ENCODE data around the gene NTMT1. TPM values are rescaled to one million over a fixed set of nuclear protein-coding genes. Genes with fewer than 3 reads are reported as not detected.

NTMT1 gene
- total RNA-seq, 1 experiment from 2014 or later, result 99.2 TPM

DNA sequence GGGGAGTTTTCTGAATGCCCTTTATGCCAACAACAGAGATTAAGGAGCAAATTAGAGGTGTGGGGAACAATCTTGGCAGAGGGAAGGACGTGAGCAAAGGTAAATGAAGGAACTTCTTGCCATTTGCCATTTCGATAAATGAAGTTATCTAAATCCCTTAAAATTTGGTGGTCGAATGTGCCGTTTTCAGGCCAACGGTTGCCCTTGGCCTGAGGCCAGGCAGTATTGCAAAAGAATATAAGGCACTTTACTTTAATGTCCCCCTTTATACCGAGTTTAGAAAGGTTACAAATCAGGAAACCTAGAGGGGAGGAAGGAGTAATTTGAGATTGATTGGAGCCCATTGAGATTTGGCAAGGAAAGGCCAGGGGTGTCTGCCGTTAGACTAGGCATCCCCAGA, 31.3 kb upstream of the NTMT1 start:
- DNase-seq, result no peak
- H3K27me3 ChIP-seq, result no peaks in the 10 kb centered on the region
- no peaks in the 10 kb centered on the region for H3K36me3 ChIP-seq
- no peak overlapping the region for H3K4me3 ChIP-seq
- H3K9me3 ChIP-seq, result no peaks in the 10 kb centered on the region

DNA sequence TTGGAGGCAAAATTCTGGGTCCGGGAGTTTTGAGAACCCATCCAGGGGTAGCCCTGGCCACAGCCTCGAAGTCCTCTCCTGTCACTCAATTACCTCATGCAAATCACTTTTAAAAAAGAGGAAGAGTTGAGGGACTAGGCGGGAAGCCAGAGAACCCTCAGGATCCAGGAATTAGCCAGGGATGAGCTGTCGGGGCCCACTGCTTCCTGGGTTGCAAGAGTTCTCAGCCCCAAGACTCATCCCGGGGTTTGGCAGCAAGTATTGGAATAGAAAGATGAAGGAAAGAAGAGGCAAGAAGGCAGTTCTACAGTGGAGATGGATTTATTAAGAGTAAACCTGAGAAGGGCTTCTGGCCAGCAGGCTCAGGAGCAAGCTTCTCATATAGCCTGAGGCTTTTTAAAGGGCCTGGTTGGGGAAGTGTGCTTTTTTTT, 30.6 kb upstream of the NTMT1 start:
- Histone ChIP-seq H3K27me3 (no peaks in the 10 kb centered on the region), H3K4me3 (no peak overlapping the region), H3K36me3 (no peaks in the 10 kb centered on the region), H3K9me3 (no peaks in the 10 kb centered on the region)
- DNase-seq, result peak; percentile 76

DNA sequence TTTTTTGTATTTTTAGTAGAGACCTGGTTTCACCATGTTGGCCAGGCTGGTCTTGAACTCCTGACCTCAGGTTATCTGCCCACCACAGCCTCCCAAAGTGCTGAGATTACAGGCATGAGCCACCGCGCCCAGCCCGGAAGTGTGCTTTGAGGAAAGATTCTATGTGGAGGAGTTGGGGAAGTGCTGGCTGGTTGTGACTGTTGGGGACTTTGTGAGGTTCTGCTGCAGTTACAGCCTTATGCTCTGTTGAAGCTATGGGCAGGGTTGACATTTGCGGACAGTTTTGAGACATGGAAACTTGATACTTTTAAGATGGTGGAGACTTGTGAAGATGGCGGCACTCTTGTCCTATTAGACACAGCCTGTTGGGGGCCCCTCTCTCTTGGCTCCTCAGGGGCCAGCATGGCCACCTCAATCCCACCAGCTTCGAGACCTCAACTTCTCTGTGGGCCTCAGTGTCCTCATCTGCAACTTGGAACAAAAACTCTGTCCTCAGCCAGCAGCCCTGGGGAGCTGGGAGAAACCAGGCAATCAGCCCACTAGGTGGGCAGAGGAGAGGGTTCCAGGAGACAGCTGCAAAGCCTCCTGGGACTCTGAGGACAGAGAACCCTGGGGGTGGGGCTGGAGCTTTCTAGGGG, 29.9 kb upstream of the NTMT1 start:
- no peak overlapping the region for H3K4me3 ChIP-seq
- no peaks in the 10 kb centered on the region for H3K27me3 ChIP-seq
- H3K9me3 ChIP-seq, result no peaks in the 10 kb centered on the region
- H3K36me3 ChIP-seq, result no peaks in the 10 kb centered on the region
- no peak for DNase-seq

DNA sequence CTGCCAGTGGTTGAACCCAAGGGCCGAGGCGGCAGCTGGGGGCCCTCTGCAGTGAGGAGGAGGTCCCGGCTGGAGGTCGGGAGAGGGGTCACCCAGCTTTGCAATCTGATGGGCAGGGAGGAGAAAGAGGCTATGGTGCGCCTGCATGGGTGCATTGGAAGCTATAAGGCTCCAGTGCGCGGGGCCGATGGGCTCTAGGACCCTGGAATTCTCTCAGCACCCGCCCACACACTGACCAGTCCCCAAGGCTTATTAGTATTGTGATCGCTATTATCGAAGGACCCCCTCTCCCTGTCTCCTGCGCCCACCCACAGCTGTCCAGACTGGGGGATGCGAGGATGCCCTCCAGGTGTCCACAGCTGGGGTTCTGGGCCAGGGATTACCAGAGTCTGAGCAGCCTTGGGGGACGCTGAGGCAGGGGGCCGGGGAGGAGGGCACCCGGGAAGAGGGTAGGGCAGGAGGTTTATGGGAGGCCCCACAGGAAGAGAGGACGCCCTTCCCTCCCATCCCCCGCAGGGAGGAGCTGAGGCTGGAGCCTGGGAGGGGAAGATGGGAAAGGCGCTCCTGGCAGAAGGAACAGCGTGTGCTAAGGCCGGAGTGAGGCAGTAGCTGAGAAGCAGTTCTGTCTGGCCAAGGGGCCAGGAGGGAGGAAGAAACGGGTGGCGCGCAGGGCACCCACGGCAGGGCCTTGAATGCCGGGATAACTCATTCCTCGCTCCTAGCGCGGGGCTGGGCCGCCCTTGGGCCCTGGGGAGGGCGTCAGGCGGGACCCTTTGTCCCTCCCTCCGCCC, 29.2 kb upstream of the NTMT1 start:
- Histone ChIP-seq H3K27me3 (no peaks in the 10 kb centered on the region), H3K4me3 (no peak overlapping the region), H3K9me3 (no peaks in the 10 kb centered on the region), H3K36me3 (no peaks in the 10 kb centered on the region)
- DNase-seq, result no peak

DNA sequence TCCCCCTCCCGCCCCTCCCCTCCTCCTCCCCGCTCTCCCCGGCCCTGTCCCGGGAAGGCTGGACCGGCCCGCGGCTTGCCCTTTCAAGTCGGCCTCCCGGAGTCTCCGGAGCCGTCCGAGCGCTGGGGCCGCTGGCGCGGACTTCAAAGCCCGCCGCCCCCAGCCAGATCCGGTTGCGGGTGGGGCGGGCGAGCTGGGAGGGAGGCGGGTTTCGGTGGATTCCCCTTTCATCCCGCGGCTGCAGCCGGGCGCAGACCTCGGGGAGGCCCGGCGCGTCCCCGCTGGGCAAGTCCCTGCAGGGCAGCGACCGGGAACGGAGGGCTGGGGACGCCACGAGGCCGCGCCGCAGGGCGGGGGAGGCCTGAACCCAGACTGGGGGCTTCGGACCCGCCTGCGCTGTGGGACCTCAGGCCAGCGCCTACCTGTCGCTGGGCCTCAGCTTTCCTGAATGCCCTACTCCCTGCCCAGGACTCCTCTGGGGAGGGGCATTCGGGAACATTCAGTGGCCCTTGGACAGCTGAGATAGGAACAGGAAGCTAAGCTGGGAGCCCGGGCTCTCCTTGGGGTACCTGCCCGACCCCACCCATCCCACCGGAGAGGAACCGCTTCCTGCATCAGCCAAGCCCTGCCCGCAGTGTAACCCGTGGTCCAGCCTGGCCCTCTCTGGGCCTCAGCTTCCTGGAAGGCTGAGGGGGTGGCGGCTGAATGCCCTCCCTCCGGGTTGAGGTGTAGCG, 28.4 kb upstream of the NTMT1 start:
- Histone ChIP-seq H3K36me3 (no peaks in the 10 kb centered on the region), H3K27me3 (no peaks in the 10 kb centered on the region), H3K4me3 (no peak overlapping the region), H3K9me3 (no peaks in the 10 kb centered on the region)
- DNase-seq, result no peak

DNA sequence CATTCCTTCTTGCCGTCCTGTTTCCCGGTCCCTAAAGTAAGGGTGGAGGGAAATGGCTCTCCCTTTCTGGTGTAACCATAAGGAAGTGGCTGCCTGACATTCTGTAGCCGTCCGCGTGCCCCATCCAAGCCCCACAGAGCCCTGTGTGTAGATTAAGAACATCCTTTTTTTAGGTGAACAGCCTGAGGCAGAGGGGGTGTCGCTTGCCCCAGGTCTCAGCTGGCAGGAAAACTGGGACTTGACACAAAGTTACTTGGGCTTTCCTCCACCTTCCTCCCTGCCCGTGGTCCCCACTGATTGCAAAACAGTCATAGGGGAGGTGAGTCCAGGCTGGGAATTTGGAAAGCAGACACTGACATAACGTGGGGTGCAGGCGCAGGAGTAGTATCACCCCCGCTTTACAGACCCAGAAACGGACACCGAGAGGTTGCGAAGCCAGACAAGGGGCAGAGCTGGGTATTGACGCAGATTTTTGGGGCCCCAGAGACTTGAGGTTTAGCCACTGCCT, 27.8 kb upstream of the NTMT1 start:
- no peak overlapping the region for H3K4me3 ChIP-seq
- H3K36me3 ChIP-seq, result no peaks in the 10 kb centered on the region
- H3K9me3 ChIP-seq, result no peaks in the 10 kb centered on the region
- H3K27me3 ChIP-seq, result no peaks in the 10 kb centered on the region
- no peak for DNase-seq

DNA sequence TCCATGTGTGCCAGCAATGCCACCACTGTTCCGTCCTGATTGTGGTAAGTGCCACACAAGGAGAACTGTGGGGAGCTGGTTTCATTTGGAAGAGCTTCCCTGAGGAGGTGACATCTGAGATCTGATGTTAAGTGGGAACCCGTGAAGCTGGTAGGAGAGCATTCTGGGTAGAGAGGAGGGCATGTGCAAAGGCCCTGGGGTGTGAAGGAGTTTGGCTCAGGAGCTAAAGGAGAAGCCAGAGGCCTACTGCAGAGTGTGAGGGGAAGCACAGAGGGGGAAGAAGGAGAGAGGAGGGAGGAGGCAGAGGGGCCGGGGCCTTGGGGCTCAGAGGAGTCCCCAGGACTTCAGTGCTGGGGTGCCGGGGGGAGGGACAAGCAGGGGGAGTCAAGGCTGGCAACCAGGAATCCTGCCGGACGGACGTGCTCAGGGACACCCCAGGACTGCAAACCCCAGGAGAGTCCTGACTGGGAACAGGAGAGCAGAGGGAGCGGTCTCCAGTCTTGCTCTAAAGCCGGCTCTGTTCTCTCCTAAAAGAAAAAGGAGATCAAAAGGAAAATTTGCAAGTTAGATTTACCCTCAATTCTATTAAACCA, 24.8 kb upstream of the NTMT1 start:
- Histone ChIP-seq H3K36me3 (no peaks in the 10 kb centered on the region), H3K9me3 (no peaks in the 10 kb centered on the region), H3K27me3 (no peaks in the 10 kb centered on the region), H3K4me3 (no peak overlapping the region)
- no peak for DNase-seq

DNA sequence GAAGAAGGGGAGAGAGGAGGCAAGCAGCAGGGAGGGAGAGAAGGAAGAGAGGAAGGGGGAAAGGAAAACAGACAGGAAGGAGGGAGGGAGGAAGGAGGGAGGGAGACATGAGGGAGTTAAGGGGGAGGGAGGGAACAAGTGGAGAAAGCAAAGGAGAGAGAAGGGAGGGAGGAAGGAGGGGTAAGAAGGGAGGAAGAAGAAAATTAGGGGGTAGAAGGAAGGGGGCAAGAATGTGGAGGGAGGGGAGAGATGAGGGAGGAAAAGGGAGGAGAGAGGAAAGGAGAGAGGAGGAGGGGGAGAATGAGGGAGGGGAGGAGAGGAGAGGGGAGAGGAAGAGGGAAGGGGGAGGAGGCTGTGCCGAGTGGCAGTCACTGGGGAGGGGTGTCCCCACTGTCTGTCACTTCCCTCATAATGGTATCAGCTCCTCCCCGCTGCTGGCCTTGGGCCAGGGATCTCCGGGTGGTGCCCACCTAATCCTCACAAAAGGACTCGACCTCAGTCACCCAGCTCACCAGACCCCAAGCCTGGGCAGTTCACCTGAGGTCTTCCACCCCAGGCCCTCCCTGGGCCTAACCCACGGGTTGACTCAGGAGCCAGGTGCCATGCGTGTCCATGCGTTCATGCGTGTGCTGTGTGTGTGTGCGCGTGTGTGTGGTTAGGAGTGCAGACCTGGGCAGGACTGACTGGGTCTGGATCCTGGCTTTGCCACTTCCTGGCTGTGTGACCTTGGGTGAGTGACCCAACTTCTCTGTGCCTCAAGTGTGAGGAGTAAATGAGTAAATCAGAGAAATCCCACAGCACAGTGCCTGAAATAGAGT, 23.2 kb upstream of the NTMT1 start:
- no peak for DNase-seq
- Histone ChIP-seq H3K4me3 (no peak overlapping the region), H3K36me3 (no peaks in the 10 kb centered on the region), H3K27me3 (no peaks in the 10 kb centered on the region), H3K9me3 (no peaks in the 10 kb centered on the region)

DNA sequence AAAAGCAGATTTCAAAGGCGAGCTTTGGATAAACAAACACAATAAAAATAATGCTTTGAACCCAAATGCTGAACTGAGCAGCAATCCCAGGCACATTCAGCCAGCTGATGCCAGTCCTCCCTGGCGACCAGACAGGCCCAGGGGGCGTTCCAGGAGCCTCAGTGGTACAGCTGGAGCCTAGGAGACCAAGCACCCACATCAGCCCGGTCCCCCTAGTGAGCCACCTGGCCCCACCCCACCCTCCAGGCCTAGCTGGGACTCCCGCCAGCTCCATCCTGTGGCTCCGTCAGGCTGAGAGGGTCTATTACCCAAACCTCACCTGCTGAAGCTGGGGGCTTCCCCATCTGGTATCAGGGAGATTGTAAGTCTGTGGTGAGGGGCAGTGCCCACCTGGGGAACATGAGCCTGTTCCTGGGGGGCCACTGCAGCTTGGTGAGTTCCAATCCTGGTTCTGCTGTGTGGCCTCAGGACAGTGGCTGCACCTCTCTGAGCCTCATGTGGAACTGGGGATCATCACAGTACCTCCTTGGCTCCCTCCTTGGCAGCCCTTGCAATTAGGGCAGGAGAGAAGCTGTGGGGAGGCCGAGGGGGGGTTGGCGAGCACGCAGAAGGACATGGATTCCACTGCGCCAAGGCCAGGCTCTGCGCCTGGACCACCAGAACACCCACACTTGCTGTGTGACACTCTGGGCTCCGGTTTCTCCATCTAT, 21.8 kb upstream of the NTMT1 start:
- Histone ChIP-seq H3K27me3 (no peaks in the 10 kb centered on the region), H3K4me3 (no peak overlapping the region), H3K36me3 (no peaks in the 10 kb centered on the region), H3K9me3 (no peaks in the 10 kb centered on the region)
- DNase-seq, result no peak

DNA sequence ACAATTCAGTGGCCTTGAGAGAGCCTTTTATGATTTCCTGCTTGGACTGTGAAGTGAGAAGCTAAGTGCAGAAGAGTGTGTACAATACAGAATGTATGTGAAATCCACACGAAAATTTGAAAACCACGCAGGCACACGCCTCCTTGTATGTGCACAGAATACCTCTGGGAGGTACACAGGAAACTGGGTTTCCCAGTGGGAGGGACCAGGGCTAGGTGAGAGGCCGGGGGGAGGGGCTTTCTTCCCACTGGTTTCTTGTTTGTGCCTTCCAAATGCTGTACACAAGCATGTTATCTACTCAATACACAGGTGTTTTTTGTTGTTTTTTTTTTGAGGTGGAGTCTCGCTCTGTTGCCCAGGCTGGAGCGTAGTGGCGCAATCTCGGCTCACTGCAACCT, 21.2 kb upstream of the NTMT1 start:
- no peak overlapping the region for H3K4me3 ChIP-seq
- H3K27me3 ChIP-seq, result no peaks in the 10 kb centered on the region
- H3K36me3 ChIP-seq, result no peaks in the 10 kb centered on the region
- H3K9me3 ChIP-seq, result no peaks in the 10 kb centered on the region
- DNase-seq, result no peak

DNA sequence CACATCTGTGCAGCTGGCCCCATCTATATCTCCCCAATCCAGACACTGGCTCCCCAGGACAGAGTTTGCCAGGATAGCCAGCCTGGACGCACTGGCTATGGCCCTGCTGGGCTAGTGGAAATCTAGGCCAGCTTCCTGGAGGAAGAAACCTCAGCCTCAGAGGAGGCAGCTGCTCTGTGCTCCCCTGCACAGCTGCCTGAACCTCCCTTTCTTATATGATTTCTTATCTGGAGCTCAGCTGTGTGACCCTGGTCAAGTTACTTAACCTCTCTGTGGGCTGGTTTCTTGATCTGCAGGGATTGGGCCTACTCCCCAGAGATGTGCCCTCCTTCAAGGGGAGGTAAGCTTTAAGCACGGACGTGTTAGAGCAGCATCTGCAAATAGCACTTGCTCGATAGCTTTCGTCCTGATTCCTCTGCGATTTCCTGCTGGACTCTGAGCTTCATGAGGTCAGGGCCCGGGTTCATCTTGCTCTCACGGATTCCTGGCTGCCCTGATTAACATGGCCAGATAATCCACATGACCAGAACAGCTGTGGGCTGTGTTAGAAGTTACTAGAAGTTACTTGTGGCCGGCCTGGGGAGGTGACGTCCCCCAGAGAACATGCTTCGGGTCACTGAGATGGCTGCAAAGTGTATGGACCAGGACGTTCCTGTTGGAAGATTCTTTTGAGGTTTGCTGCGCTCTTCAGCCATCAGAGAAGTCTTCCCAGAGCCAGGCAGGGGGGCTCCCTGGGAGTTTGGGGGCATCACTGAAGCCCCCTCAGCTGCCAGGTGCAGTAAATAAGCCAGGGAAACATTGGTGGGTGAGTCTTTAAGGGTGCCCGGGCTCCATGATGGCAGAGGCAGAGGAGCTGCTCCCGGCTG, 19.6 kb upstream of the NTMT1 start:
- H3K36me3 ChIP-seq, result no peaks in the 10 kb centered on the region
- no peak for DNase-seq
- no peak overlapping the region for H3K4me3 ChIP-seq
- no peaks in the 10 kb centered on the region for H3K27me3 ChIP-seq
- H3K9me3 ChIP-seq, result no peaks in the 10 kb centered on the region

DNA sequence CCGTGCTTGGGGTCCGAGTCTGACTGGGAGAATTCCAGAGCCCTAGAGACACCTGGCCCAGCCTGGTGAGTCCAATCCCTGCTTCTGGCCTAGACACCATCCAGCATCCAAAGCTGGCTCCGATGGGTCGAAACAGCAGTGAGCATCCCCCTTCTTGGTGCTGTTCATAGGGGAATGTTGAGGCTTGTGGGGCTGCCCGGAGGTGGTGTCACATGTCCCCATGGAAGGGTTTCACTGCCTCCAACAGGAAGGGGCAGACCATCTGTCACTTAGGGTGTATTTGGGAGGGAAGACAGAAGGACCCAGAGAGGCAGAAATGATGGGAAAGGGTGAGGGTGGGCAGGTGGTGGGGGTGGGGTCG, 19.0 kb upstream of the NTMT1 start:
- Histone ChIP-seq H3K27me3 (no peaks in the 10 kb centered on the region), H3K9me3 (no peaks in the 10 kb centered on the region), H3K4me3 (no peak overlapping the region), H3K36me3 (no peaks in the 10 kb centered on the region)
- DNase-seq, result no peak

DNA sequence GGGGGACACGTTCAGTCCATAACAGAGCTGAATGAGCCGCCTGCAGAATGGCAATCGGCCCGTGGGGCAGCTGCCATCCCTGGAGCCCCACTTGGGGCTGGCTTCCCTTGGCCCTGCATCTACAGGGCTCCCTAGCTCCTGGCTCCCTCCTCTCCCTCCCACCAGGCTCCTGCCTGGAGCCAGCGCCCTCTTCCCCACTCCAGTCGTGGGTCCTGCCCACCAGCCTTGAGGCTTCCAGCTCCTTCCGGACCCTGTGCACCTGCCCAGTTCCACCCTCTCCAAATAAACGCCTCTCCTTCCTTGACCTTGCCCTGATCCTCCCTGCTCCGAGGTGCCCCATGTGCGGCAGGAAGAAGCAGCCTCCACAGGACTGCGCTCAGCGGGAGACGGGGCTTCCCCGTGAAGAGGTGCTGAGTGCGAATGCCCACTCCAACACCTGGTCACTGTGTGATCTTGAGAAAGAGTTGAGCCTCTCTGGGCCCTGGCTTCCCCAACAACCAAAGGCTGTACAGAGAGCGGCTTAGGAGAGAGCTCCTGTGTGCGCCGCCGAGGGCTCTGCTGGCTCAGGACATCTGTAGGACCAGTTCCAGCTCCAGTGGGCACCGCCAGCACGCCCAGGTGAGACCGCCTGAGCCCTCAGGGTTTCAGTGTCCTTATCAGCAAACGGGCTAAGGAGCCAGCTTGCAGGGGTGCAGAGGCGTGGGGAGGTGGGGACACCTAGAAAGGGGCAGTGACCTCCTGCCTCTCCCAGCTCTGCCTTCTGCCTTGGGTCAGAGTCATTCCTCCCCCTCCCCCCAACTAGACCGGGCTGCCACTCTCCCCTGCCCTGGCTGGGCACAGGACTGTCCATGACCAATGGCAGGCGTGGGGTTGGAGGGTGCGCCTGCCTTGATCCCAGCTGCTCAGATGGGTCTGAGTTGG, 17.1 kb upstream of the NTMT1 start:
- no peaks in the 10 kb centered on the region for H3K9me3 ChIP-seq
- DNase-seq, result no peak
- no peak overlapping the region for H3K4me3 ChIP-seq
- no peaks in the 10 kb centered on the region for H3K36me3 ChIP-seq
- H3K27me3 ChIP-seq, result no peaks in the 10 kb centered on the region

DNA sequence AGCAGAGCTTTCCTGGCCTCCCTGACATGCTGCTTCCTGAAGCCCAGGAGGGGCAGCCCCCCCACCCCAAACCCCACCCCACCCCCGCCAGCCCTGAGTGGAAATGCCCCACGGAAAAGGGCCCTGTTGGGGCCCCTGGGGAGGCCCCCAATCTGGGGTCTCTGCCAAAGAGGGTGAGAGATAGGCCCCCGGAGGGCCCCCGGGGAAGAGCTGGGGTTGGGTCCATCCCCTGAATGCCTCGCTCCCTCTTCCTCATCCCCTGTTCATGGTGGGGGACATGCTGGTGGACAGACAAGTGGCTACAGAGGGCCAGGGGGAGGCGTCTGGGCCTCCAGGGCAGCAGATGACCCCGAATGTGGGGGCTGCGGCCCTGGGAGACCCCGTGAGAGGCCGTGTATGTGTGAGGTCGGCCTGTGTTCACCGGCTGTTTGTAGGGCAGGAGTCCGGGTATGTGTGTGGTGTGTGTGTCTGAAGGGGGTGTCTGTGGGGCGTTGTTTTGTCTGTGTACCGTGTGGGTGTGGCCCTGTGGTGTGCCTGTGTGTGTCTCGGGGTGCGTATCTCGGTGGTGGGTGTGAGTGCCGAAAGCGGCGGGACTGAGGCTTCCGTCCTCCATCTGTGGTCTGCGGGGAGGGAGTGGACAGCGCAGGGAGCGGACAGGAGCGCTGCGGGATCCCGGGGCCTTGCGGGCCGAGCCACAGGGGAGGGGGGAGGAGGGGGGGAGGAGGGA, 16.3 kb upstream of the NTMT1 start:
- DNase-seq, result no peak
- H3K9me3 ChIP-seq, result no peaks in the 10 kb centered on the region
- H3K36me3 ChIP-seq, result no peaks in the 10 kb centered on the region
- H3K4me3 ChIP-seq, result no peak overlapping the region
- H3K27me3 ChIP-seq, result no peaks in the 10 kb centered on the region
